Right atrium auricular region (tissue), 2 donors: ENCODE data around the gene CNTN5. TPM values are rescaled to one million over a fixed set of nuclear protein-coding genes. Genes with fewer than 3 reads are reported as not detected.

ENCODE experiments used
- DNase-seq: peaks from one replicate; pipeline ENCODE4 v3.0.0-alpha.2; 2019; ENCODE audit warnings: low spot score
- H3K27ac ChIP-seq, 2 donors: fragments of 200-600 bp; sonication (generic); 1 replicate in 1 of 2; 2 replicates in 1 of 2; pipeline ENCODE4 v1.5.1; 2016 to 2019
- H3K27me3 ChIP-seq, 2 donors: fragments of 200-600 bp; sonication (generic); one replicate each; pipeline versions ENCODE4 v1.5.1 to v1.6.0; 2017 to 2019
- H3K36me3 ChIP-seq: fragments of 200-600 bp; sonication (generic); one replicate; pipeline ENCODE4 v1.5.1; 2016
- H3K4me1 ChIP-seq, 2 donors: fragments of 200-600 bp; sonication (generic); one replicate each; pipeline versions ENCODE4 v1.5.1 to v1.6.0; 2017 to 2019
- H3K4me3 ChIP-seq, 2 donors: fragments of 200-600 bp; sonication (generic); 1 replicate in 1 of 2; 2 replicates in 1 of 2; pipeline ENCODE4 v1.5.1; 2017 to 2019; ENCODE audit warnings: mild to moderate bottlenecking in 1 of 2, moderate library complexity in 1 of 2
- H3K9me3 ChIP-seq, 2 donors: fragments of 200-600 bp; sonication (generic); one replicate each; pipeline ENCODE4 v1.5.1; 2019
- CTCF ChIP-seq, 2 donors: fragments of 200-600 bp; sonication (generic); IDR thresholded peaks; one replicate each; pipeline ENCODE4 v1.5.1; 2019; ENCODE audit warnings: antibody characterized with exemption in 2 of 2
- total RNA-seq, 2 donors: library from RNA; depleted of rRNA; stranded (reverse); fragments of >200 nt; gene quantifications; one replicate each; pipeline ENCODE4 v1.1.0, GENCODE V29; 2016

Gene CNTN5
- total RNA-seq, 2 donors from 2014 or later = not detected

- no peak for DNase-seq
- no peak overlapping the region for H3K27ac ChIP-seq
- H3K9me3 ChIP-seq = no peaks in the 10 kb centered on the region
- no peaks in the 10 kb centered on the region for H3K4me1 ChIP-seq
- H3K4me3 ChIP-seq = no peak overlapping the region
- no peak for TF ChIP-seq CTCF (IDR thresholded peaks at IDR 0.05)
- H3K27me3 ChIP-seq = no peaks in the 10 kb centered on the region
- H3K36me3 ChIP-seq = no peaks in the 10 kb centered on the region
Observed at GRCh38 chr11:99841885-99842284, 821.1 kb downstream of the CNTN5 start.

DNA sequence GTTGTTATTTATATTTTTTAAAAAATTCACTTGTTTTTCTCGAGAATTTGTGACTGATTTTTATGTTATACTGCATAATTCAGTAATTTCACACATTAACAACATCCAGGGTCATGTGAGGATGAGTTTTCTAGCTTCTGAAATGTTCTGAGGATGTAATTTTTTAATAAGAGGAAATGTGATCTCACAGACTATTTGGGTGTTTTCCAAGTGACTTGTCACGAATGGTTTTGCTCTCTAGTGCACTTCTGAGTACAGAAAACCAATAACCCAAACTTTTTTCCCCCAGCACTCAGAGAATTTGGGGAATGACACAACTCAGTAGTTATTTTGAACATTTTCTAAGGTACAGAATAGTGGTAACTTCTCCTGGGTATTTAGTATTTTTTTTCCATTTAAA, 845.2 kb downstream of the CNTN5 start:
- Histone ChIP-seq H3K4me1 (no peaks in the 10 kb centered on the region), H3K36me3 (no peaks in the 10 kb centered on the region), H3K27me3 (no peaks in the 10 kb centered on the region), H3K27ac (no peak overlapping the region), H3K9me3 (no peaks in the 10 kb centered on the region), H3K4me3 (no peak overlapping the region)
- TF ChIP-seq CTCF (IDR thresholded peaks at IDR 0.05) = no peak
- DNase-seq = no peak

- Histone ChIP-seq H3K4me1 (no peaks in the 10 kb centered on the region), H3K36me3 (no peaks in the 10 kb centered on the region), H3K9me3 (no peaks in the 10 kb centered on the region), H3K27me3 (no peaks in the 10 kb centered on the region), H3K4me3 (no peak overlapping the region), H3K27ac (no peak overlapping the region)
- no peak for TF ChIP-seq CTCF (IDR thresholded peaks at IDR 0.05)
- DNase-seq = no peak
Observed at GRCh38 chr11:99881610-99882009, 860.9 kb downstream of the CNTN5 start.

DNA sequence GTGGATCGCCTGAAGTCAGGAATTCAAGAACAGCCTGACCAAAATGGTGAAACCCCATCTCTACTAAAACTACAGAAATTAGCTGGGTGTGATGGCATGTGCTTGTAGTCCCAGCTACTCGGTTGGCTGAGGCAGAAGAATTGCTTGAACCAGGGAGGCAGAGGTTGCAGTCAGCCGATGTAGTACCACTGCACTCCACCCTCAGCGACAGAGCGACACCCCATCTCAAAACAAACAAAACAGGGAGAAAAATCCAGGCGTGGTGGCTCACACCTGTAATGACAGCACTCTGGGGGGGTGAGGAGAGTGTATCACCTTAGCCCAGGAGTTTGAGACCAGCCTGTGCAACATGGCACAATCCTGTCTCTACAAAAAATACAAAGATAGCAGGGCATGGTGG, 864.0 kb downstream of the CNTN5 start:
- no peak overlapping the region for H3K4me3 ChIP-seq
- TF ChIP-seq CTCF (IDR thresholded peaks at IDR 0.05) = no peak
- no peak for DNase-seq

DNA sequence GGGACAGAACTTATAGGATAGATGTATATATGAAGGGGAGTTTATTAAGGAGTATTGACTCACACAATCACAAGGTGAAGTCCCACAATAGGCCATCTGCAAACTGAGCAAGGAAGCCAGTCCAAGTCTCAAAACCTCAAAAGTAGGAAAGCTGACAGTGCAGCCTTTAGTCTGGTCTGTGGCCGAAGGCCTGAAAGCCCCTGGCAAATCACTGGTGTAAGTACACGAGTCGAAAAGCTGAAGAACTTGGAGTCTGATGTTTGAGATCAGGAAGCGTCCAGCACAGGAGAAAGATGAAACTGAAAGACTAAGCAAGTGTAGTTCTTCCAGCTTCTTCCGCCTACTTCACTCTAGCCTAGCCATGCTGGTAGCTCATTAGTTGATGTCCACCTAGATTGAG, 866.7 kb downstream of the CNTN5 start:
- no peaks in the 10 kb centered on the region for H3K9me3 ChIP-seq
- H3K4me1 ChIP-seq = no peaks in the 10 kb centered on the region
- no peak overlapping the region for H3K27ac ChIP-seq
- H3K4me3 ChIP-seq = no peak overlapping the region
- TF ChIP-seq CTCF (IDR thresholded peaks at IDR 0.05) = no peak
- H3K27me3 ChIP-seq = no peaks in the 10 kb centered on the region
- H3K36me3 ChIP-seq = no peaks in the 10 kb centered on the region
- no peak for DNase-seq

More for the DNA sequence above, 864.0 kb downstream of the CNTN5 start:
- Histone ChIP-seq H3K4me1 (no peaks in the 10 kb centered on the region), H3K27me3 (no peaks in the 10 kb centered on the region), H3K9me3 (no peaks in the 10 kb centered on the region), H3K27ac (no peak overlapping the region), H3K36me3 (no peaks in the 10 kb centered on the region)

DNA sequence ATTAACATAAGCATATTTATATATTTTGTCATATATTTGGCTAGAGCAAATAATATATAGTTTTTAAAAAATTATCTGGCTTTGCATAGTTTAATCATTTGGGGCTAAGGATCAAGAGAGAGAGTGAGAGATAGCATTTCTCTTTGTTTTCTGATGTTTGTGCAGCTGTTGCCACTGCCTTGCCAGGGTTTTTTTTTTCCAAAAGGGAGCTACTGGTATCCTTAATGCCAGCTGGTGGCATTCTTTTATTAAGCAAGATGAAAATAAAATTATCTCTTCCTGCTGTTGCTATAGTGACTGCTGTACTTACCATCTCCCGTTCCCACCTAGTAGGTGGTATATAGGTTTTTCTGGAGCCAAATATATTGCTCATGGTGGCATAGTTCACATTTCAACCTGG, 873.1 kb downstream of the CNTN5 start:
- Histone ChIP-seq H3K36me3 (no peaks in the 10 kb centered on the region), H3K27ac (no peak overlapping the region), H3K4me1 (no peaks in the 10 kb centered on the region), H3K27me3 (no peaks in the 10 kb centered on the region), H3K9me3 (no peaks in the 10 kb centered on the region), H3K4me3 (no peak overlapping the region)
- no peak for DNase-seq
- TF ChIP-seq CTCF (IDR thresholded peaks at IDR 0.05) = no peak
